WERI-Rb-1 (cell line): Measurements from ENCODE around the gene GRIN2A.

Experiments used
- DNase-seq: peaks from one replicate; pipeline ENCODE4 v3.0.0-alpha.2; 2020
- H3K27ac ChIP-seq: fragments of 250-450 bp; sonication (Bioruptor Pico); 2 replicates; pipeline ENCODE4 v1.5.1; 2020; ENCODE audit warnings: mild to moderate bottlenecking, moderate library complexity
- H3K27me3 ChIP-seq: fragments of 250-450 bp; sonication (Bioruptor Pico); 2 replicates; pipeline ENCODE4 v1.5.1; 2021; ENCODE audit warnings: mild to moderate bottlenecking, low read depth, moderate library complexity; ENCODE audit not compliant: insufficient read depth, severe bottlenecking
- H3K36me3 ChIP-seq: fragments of 250-450 bp; sonication (Bioruptor Pico); 2 replicates; pipeline ENCODE4 v1.5.1; 2020; ENCODE audit warnings: mild to moderate bottlenecking, moderate library complexity
- H3K4me3 ChIP-seq: 2 replicates; pipeline ENCODE4 v1.5.1; 2011; ENCODE audit warnings: low read depth, mild to moderate bottlenecking, control low read depth, low read length
- H3K9me3 ChIP-seq: fragments of 250-450 bp; sonication (Bioruptor Pico); 2 replicates; pipeline ENCODE4 v1.5.1; 2021; ENCODE audit warnings: mild to moderate bottlenecking, moderate library complexity; ENCODE audit not compliant: severe bottlenecking
- CTCF ChIP-seq: IDR thresholded peaks from 2 replicates; pipeline ENCODE4 v1.5.1; 2011; ENCODE audit warnings: low read depth, mild to moderate bottlenecking, control low read depth, inconsistent platforms, low read length

The GRIN2A gene

GRCh38 chr16:10172848-10173655 lies 9.2 kb downstream of the GRIN2A start:
- no peaks in the 10 kb centered on the region for H3K27me3 ChIP-seq
- no peak overlapping the region for H3K27ac ChIP-seq
- H3K4me3 ChIP-seq, result no peak overlapping the region
- H3K36me3 ChIP-seq, result no peaks in the 10 kb centered on the region
- no peak for TF ChIP-seq CTCF
- no peaks in the 10 kb centered on the region for H3K9me3 ChIP-seq
- no peak for DNase-seq

- Histone ChIP-seq H3K27me3 (no peaks in the 10 kb centered on the region), H3K36me3 (no peaks in the 10 kb centered on the region), H3K4me3 (no peak overlapping the region), H3K27ac (no peak overlapping the region), H3K9me3 (no peaks in the 10 kb centered on the region)
- no peak for TF ChIP-seq CTCF
- DNase-seq, result no peak
These were observed 11.0 kb downstream of the GRIN2A start for GRCh38 chr16:10171221-10171620.

GRCh38 chr16:10169904-10170410 lies 12.3 kb downstream of the GRIN2A start:
- Histone ChIP-seq H3K9me3 (no peaks in the 10 kb centered on the region), H3K27me3 (no peaks in the 10 kb centered on the region), H3K36me3 (no peaks in the 10 kb centered on the region), H3K27ac (no peak overlapping the region), H3K4me3 (no peak overlapping the region)
- no peak for DNase-seq
- TF ChIP-seq CTCF, result no peak

- Histone ChIP-seq H3K27ac (no peak overlapping the region), H3K27me3 (no peaks in the 10 kb centered on the region), H3K9me3 (no peaks in the 10 kb centered on the region), H3K36me3 (no peaks in the 10 kb centered on the region), H3K4me3 (no peak overlapping the region)
- TF ChIP-seq CTCF, result no peak
- DNase-seq, result no peak
These were observed 13.2 kb downstream of the GRIN2A start for GRCh38 chr16:10169031-10169430.

- no peaks in the 10 kb centered on the region for H3K9me3 ChIP-seq
- no peak overlapping the region for H3K27ac ChIP-seq
- no peak for TF ChIP-seq CTCF
- H3K27me3 ChIP-seq, result no peaks in the 10 kb centered on the region
- no peaks in the 10 kb centered on the region for H3K36me3 ChIP-seq
- DNase-seq, result no peak
- no peak overlapping the region for H3K4me3 ChIP-seq
These were observed 14.0 kb downstream of the GRIN2A start for GRCh38 chr16:10168258-10168657.
